Stimulated activated CD8-positive, alpha-beta memory T cell treated with anti-CD3 and anti-CD28 coated beads, Interleukin-12 subunit alpha, Interleukin-12 subunit beta, amount 100 ng/mL, for 1 hour (primary cell): ENCODE measurements around the gene PTPRQ.
"Not testable (repeated sequence)": the region's sequence is repeated elsewhere in the genome, so short reads cannot be mapped to it uniquely, and the experiment has no call there.

Experiments
- DNase-seq: peaks from one replicate; pipeline ENCODE4 v3.0.0-alpha.2; 2020; ENCODE audit warnings: low read depth

The PTPRQ gene

DNA sequence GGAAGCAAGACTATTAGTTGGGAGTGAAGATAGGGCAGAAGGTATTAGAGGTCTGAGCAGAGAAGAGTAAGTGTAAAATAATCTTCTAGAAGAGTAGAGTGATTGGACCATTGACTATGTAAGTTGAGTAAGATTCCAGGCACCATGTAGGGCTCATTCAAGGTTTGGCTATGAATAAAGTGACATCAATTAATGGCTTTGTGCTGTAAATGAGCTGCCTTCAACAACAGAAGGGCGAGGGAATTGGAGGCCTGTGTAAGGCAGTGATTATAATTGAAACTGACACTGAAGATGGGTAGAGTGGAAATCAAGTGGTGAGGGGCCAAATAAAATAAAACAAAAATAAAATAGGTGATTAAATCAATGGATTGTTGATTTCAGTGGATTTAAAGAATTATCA is 26.4 kb downstream of the PTPRQ start:
- no peak for DNase-seq

DNA sequence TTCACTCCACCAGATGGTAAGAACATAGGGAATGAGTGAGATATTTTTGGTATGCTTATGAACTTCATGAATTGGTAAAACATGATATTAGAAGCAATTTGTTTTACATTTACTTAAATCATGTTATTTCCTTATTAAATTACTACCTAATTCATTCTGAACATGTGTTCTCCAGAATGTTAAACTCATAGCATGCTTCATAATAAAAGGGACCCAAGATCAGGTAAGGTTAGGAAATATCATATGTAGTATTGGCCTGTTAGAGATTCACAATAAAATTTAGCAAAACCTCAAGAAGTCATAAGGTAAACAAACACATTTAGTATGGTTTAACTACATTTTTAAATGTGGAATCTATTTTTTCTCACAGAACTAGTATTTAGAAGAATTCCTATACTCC is 28.2 kb downstream of the PTPRQ start:
- no peak for DNase-seq

DNA sequence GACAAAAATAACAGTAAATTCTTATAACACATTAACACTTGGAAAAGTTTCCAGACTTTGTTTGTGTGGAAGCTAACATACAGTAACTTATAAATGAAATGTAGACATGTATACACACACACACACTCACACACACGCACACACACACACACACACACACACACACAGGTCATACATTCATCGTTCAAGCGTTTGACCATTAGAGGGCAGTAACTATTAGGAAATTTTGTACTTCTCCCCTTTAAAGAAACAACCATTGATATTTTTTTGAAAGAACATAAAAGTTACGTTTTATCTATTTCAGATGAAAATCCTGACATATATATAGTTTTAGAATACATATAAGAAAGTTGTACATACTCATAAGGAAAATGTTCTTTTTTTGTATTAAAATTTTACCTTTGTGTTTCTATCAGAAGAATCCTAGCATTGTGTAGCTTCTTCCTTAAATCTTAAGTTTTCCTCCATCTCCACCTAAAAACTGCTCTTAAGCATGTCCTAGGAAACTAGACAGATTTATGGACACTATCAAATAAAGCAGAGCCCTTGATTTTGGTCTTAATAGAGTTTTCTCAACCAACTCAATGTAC is 29.0 kb downstream of the PTPRQ start:
- no peak for DNase-seq

DNA sequence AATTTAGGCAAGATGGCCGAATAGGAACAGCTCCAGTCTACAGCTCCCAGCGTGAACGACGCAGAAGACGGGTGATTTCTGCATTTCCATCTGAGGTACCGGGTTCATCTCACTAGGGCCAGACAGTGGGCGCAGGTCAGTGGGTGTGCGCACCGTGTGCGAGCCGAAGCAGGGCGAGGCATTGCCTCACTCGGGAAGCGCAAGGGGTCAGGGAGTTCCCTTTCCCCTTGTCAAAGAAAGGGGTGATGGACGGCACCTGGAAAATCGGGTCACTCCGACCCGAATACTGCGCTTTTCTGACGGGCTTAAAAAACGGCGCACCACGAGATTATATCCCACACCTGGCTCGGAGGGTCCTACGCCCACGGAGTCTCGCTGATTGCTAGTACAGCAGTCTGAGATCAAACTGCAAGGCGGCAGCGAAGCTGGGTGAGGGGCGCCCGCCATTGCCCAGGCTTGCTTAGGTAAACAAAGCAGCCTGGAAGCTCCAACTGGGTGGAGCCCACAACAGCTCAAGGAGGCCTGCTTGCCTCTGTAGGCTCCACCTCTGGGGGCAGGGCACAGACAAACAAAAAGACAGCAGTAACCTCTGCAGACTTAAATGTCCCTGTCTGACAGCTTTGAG is 33.6 kb downstream of the PTPRQ start:
- DNase-seq = not testable (repeated sequence)

DNA sequence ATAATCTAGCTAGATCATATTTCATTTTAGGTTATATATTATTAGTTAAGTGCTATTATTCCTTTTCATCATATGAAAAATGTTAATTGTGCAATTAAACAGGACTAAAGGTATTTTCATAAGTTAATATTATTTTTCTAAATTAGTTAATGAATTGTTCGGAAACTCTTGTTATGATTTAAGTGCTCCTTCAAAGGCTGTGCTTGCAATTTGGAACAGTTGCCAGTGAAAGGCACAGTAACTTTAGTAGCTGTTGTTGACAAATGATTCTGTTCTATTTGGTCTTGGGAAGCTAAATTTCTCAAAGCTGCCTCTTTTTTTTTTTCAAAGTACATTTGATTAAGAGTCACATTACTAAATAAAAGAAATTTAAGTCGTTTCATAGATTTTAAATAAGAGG is 40.7 kb downstream of the PTPRQ start:
- DNase-seq = no peak

DNA sequence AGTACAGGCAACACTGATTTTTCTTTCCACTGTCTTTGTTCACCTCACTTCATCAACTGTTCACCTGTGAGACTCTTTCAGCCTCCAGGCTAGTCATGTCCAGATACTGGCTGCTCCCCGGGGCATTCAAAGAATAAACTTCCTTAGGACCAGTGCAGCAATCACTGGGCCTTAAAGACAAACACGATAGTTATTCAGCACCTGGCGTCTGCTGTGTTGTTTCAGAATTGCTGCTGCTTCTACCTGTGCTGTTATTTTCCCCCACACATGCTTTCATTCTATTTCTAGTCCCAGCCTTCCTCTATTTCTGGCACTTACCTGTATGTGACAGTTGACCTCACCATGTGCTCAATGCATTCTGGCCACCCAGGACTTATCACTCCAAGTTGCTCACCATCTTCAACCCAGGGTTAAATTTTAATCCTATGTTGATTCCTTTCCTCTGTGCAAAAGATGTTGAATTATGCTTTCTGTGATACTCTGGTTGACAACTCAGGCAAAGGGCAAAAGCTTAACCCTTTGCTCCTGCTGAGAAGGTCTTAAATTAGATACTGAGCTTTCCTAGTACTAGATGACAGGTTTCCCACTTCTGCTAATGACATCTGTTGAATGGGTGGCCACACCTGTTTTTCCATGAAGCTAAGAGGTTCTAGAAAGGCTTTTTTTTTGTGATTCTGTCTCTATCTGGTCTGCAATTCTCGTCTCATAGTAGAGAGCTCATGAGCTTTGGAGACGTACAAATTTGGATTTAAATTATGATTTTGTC is 41.4 kb downstream of the PTPRQ start:
- no peak for DNase-seq

DNA sequence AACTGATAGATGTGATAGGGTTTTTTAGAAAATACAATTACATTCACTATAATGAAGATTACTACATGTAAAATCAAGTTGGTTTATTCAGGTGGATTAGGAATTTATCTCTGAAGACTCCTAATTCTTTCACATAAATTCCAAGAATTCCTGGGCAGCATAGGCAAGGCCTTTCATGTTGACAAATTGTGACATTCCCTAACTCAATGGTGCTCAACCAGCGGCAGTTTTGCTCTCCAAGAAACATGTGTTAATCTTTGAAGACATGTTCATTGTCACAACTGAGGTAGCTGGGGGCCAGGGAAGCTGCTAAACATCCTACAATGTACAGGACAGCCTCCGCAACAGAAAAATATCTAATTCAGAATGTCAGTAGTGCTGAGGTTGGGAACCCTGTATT is 46.3 kb downstream of the PTPRQ start:
- no peak for DNase-seq

DNA sequence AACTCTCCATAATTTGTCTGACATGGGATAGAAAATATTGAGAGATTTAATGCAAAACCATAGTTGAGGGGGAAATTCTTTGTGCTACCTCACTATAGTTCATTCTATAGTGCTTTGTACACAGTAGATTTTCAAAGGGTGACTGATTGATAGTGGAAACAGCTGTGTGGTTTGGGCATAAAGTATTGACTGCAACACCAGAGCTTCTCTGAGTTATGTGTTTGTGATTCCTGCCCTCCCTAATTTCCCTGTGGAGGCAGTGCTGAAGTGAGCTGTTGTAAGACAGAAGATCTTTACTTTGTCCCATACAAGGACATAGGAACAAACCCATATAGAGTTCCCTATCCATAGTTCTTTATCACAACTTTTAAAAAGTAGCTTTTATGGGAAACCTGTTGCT is 47.1 kb downstream of the PTPRQ start:
- no peak for DNase-seq

DNA sequence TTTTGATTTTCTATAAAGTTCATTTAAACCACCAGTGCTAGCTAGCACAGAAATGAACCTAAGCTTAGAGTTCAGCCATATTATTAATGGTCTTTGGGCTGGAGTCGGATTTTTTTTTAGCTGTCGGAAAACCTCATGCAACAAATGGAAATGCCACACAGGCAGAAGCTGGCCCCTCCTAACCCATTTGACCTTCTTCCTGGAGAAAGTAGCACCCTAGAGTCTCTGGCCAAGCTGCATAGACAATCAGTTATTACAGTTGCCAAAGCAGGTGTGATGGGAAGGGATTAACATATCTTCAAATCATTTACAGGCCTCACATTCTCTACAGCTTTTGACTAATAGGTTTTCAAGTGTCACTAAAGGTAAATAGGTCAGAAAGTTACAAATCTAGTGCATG is 49.4 kb downstream of the PTPRQ start:
- no peak for DNase-seq

DNA sequence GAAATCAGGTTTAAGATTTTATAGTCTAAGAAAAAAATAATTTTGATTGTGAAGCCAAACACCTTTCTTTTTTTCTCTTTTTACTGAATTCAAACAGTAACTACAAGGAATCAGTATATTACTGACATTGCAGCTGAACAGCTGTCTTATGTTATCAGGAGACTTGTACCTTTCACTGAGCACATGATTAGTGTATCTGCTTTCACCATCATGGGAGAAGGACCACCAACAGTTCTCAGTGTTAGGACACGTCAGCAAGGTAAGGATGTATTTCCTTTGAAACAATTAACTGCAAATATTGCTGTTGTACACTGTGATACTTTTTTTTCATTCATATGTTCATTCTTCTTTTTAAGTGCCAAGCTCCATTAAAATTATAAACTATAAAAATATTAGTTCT is 50.8 kb downstream of the PTPRQ start:
- DNase-seq = no peak

DNA sequence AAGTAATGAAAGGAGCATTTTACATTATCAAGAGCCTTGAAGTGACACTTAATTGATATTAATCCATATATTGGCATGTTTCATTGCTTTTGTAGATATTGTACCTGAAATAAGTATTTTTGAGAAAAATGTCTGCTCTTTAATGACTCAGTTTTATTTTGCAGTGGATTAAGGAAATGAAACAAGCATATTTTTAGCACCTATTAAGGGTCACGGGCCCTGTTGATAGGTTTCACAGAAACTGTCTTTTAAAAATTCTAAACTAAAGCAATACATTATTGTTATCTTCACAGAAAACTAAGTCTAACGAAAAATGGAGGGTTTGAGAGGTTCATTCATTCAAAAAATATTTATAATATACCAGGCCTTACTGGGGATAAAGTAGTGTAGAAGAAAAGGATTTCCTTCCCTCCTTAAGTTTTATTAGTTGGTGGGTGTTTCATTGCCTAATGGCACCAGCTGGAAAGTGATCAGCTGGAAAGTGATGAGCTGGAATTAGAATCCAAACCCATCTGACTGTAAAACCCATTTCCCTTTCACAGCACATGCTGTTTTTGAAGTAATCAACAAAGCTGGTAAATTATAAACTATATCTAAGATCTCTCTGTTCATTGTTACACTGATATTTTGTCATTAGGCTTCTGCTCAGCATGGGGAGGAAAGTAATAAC is 54.2 kb downstream of the PTPRQ start:
- DNase-seq = no peak

DNA sequence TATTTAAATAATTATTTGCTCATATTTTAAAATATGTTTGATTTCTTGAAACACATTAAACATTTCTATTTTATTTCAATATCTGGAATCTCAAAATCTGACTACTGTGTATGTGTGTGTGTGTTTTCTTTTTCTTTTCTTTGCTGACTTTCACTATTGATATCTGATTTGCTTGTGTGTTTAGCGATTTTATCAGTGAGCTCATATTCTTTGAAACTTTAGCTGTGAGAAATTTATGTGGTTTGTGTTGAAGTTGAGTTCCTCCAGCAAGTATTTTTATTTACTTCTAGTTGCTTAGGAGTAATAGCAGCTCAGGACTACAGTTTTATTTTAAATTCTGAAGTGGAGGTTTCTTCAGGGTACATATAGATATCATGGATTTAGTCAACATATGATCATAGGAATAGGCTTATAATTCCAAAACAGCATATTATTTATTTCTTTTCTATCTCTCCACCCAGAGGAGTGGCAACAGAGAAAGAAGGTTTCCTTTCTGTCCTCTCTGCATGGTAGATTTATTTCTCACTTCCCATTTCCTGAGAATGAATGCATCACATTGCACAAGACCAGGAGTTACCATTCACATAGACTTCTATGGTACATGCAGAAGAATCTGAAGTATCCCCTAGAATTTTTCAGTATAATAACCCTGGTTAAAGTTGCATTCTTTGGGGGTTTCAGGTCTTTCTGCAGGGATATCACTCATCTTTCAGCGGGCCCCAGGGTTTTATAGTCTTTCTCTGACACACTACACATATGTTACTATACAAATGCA is 60.5 kb downstream of the PTPRQ start:
- DNase-seq = no peak

DNA sequence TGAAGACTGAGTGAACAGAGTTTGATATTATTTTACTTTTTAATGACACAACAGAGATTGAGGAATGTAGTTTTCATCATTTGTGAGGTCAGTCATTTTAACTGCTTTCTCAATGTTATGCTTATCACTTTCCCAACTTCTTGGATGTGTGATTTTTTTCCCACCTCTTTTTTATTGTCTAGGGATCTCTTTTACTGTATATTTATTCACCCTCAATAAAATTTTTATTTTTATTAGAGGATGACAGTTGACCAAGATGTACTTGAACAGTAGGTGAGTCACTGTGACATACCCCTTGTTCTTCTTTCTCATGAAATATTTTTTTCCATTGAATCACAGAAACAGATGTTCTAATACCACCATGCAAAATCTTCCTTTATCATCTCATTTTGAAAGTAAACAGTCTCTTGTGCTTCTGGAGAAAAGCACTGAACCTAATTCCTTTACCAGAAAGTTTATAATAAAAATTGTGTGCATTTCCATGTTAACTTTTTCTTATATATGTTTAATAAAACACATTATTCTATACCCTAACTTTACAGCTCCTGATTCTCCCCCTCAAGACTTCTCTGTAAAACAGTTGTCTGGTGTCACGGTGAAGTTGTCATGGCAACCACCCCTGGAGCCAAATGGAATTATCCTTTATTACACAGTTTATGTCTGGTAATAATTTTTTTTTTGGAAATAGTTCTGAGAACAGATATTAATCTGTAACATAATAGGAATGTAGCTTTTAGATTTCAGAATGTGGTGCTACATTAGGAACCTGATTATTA is 65.9 kb downstream of the PTPRQ start:
- DNase-seq = no peak

DNA sequence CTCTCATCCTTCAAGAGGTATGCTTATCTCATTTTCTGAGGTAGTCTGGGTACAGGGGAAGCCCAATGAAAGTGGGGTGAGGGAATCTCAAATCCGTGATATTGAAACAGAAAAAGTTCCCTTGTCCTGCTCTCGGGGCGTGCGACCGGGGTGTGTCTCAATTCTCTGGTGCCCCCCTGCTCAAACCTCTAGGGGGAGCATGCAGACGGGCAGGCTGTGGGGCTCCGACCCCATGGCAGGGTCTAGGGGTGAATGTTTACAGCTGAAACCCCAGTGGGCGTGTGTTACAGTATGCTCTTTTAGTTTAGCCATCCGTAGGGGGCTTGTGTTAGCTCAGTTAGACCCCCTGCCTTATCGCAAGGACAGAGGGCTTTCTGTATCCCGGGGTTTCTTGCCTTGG is 68.7 kb downstream of the PTPRQ start:
- no peak for DNase-seq

DNA sequence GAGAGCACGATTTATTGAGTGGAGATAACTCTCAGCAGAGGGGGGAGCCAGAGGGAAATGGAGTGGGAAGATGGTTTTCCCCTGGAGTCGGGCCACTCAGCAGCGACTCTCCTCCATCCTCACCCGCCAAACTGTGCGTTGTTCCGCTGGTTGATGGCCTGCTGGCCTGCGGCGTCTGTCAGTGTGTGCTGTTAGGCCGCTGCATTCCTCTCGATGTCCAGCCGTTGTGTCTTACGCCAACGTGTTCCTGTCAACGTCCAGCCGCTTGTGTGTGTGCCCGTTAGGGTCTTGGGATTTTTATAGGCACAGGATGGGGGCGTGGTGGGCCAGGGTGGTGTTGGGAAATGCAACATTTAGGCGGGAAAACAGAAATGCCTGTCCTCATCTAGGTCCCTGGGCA is 69.2 kb downstream of the PTPRQ start:
- no peak for DNase-seq

DNA sequence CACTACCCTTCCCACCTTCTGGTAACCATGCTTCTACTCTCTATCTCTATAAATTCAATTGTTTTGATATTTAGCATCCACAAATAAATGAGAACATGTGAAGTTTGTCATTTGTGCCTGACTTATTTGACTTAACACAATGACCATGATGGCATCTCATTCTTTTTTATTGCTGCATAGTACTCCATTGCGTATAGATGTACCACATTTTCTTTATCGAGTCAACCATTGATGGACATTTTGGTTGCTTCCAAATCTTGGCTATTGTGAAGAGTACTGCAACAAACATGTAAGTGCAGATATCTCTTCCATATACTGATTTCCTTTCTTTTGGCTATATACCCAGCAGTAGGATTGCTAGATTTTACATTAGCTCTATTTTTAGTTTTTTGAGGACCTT is 73.6 kb downstream of the PTPRQ start:
- no peak for DNase-seq

DNA sequence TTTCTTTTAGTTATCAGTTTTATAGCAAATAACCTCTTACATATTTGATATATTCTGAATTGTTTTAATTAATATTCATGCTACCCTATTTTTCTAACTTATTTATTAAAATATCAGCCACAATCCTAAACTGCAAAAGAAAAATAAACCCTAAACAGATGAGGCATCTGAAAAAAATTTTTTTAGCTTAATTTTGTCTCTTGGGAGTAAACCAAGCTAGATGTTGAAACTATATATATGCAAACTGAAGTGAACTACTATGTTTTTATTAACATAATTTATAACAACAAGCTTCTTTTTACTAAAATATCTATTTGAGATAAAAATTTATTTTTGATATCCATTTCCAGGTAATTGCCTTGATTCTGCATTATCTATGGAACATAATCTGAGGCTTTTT is 87.6 kb downstream of the PTPRQ start:
- no peak for DNase-seq

DNA sequence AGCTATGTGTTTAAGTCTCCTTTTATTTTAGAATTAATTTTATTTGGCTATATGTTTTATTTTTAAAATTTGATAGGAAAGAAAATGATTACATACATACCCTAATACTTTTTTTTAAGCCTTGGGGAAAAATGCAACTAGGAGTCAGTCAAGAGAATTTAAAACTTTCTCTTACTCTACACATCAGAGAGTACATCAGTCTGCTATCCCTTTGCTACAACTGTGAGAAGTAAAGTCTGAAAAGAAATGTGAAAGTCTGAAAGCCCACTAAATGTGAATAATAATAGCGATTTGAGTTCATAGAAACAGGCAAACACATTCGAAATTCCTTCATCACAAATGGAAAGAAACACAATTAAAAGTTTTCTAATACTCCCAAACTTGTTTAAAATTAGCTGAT is 95.0 kb downstream of the PTPRQ start:
- no peak for DNase-seq

DNA sequence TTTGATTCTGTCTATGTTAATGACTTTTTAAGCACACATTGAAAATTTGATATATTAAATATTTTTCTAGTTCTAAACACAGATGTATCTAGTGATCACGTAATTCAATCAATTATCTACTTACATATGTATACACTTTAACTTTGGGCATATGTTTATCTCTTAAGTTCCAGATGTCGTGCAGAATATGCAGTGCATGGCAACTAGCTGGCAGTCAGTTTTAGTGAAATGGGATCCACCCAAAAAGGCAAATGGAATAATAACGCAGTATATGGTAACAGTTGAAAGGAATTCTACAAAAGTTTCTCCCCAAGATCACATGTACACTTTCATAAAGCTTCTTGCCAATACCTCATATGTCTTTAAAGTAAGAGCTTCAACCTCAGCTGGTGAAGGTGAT is 105.3 kb downstream of the PTPRQ start:
- no peak for DNase-seq

DNA sequence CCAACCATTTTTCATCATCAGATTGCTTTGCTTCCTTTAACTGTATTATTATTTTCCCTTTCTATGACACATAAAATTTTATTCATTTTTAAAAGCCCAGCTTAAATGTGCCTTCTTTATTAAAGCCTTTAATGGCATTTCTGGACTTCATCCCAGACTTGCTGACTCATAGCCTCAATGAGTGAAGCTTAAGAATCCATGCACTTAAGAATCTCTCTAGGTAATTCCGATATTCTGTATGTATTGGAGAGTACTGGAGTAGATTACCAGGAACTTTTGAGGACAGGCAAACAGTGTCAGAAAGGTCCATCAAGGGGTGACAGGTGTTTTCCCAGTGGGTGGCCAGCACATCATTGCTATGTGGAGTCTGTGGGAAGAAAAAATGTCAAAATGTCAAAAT is 107.9 kb downstream of the PTPRQ start:
- DNase-seq = no peak

DNA sequence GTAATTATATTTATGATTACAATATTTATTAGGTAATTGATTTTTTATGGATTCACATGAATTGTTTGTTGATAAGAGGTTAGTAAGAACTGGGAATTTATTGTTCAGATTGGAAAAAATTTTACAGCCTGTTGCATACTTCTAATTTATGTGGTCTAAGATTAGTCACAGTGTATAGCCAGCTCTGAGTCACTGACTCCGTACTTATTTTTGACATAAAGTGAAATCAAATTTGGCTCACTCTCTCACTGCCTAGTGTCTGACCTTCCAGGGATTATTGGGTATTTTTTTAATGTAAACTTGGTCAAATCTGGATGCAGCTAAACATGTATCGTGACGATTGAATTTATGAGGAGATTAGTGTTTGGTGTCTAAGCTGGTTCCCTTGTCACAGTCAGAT is 109.3 kb downstream of the PTPRQ start:
- no peak for DNase-seq

DNA sequence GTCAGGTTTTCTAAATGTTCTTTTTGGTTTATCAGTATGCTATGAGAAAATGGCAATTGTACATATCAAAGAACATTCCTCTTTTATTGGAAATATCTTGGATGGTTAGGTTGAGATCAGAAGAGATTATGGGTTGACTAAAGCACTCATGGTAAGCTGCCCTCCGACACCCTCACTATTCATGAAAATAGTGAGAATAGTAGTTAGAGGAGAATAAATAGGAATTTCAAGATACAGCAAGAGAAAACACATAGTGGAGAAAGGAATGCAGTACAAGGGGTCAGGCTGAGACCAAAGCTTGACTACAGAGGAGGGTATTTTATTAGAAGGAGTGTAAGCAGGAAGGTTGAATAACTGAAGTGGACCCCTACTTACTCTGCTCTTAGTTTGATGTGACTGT is 112.5 kb downstream of the PTPRQ start:
- no peak for DNase-seq
